NCI-H2081 treated with DMSO at 0.1 percent for 48 hours (cell line): Measurements from ENCODE around the gene SYNM.
A peak's percentile ranks its signal among the peaks of the same experiment; 100 is the strongest.

ENCODE experiments used
- DNase-seq: peaks from one replicate; lab custom pipeline; 2025; lab: John Stamatoyannopoulos, UW

SYNM gene

GRCh38 chr15:99140590-99140989 is 35.7 kb downstream of the SYNM start:
- DNase-seq, result no peak

DNA sequence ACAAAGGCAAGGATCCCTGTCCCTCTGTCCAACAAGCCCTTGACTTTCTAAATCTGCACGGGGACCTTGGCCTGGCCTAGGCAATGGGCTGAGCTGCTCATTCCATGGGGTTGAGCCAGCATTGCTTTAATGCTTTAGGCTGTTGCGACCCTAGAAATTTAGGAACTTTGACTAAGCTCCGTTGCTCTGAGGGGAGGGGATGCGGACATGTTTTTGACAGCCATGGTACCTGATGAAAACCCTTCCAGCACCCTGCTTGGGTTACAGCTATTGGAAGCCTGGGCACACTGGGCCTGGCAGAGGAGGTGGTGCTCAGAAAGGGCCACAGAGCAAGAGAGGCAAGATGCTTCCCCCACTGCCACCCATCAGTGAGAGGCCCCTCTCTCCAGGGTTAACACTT is 37.1 kb downstream of the SYNM start:
- no peak for DNase-seq

DNA sequence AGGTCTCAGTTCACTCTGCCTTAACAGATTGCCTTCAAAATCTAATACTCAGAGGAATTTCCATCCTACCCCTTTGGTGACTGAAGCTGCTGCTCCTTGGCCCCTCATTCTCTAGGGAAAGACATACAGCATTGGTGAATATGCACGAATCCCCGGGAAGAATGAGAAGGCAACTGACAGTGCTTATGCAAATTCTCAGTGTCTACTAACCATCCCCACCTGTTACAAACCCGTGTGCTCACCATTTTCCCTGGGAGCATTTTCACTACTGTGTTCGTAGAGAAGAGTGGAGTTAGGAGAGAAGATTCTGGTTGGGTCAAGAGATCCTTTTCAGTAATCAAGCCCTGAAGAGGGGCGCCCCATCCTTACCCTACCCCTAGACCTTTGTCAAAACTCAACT is 37.7 kb downstream of the SYNM start:
- DNase-seq, result no peak

DNA sequence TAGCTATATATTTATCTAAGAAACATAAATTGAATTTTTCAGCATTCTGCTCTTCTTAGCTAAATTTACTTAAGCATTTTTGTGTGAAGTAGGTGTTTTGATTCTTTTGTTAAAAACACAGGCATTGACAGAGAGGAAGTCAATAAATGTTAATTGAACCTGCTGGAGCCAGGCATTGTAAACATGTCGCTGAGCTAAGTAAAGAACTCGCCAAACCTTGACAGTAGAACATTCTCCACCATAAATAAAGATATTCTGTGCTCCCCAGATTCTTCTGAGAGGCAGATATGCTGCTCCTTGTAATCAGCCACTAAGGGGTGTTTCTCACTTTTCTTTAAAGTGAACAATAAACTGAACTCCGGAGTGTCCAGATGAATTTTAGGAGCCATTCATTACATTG is 38.4 kb downstream of the SYNM start:
- peak; percentile 44 for DNase-seq

- no peak for DNase-seq
Observed at GRCh38 chr15:99143655-99144610, 39.1 kb downstream of the SYNM start.

GRCh38 chr15:99145005-99145404 is 40.1 kb downstream of the SYNM start:
- no peak for DNase-seq

GRCh38 chr15:99145778-99146177 is 40.9 kb downstream of the SYNM start:
- no peak for DNase-seq

GRCh38 chr15:99146661-99147060 is 41.8 kb downstream of the SYNM start:
- DNase-seq, result no peak

- no peak for DNase-seq
Observed at GRCh38 chr15:99148851-99149276, 44.0 kb downstream of the SYNM start.

GRCh38 chr15:99149366-99149765 is 44.5 kb downstream of the SYNM start:
- no peak for DNase-seq

DNA sequence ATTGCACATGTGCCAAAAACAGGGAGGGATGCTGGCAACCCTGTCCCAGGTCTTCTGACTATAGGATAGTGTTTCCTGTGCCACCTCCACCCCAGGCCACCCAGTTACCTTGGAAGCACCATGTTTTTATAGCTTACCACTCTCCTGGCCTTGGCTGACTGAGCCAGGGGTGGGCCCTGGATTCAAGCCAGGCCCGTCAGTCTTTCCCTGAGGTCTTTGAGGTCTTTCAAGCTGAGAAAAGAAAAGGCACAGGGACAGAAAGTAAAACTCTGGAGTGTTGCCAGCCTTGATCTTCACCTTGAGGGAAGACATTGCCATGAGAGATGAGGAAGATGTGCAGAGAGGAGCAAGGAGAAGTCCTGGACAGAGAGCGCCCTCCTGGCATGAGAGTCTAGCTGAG is 46.3 kb downstream of the SYNM start:
- DNase-seq, result no peak

- DNase-seq, result no peak
Observed at GRCh38 chr15:99153026-99153535, 48.2 kb downstream of the SYNM start.

- DNase-seq, result no peak
Observed at GRCh38 chr15:99154271-99154670, 49.4 kb downstream of the SYNM start.

GRCh38 chr15:99155961-99156443 is 51.1 kb downstream of the SYNM start:
- no peak for DNase-seq

DNA sequence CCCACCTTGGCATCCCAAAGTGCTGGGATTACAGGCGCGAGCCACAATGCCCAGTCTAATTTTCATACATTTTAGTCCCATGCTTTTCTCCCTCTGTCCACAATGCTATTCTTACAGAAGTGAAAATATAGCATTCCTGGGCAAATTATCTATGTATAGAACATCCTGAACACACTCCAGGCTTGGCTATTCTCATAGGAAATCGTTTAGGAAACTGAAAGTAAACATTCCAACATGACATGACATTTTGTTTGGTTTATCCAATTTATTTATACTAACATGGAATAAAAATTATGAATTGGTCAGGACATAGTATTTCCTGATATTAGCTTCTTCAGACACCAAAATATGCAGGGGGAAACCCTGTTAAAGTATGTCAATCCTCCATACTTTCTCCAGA is 52.6 kb downstream of the SYNM start:
- no peak for DNase-seq

- no peak for DNase-seq
Observed at GRCh38 chr15:99158626-99159412, 53.9 kb downstream of the SYNM start.

DNA sequence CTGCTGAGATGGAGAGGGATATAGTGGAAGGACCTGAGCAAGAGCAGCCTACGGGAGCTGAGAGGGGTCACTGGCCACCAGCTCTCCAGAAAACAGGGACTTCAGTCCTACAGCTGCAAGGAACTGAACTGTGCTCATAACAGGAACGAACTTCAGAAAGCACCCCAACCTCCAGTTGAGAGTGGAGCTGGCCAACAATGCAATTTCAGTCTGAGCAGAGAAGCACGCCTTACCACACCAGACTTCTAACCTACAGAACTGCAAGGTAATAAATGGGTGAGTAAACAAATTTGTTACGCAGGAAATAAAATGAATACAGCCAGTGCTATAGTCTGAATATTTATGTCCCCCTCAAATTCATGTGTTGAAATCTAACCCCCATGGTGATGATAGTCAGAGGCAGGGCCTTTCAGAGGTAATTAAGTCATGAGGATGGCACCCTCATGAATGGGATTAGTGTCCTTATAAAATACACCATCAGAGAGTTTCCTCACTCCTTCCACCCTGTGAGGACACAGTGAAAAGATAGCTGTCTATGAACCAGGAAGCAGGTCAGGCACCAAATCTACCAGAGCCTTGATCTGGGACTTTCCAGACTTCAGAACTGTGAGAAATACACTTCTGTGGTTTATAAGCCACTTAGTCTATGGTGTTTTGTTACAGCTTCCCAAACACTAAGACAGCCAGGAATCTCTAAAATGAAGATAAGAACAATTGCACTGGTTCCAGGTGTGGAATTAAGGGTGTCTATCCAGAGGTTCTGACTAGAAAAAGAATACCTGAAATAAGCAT is 58.6 kb downstream of the SYNM start:
- DNase-seq, result no peak

DNA sequence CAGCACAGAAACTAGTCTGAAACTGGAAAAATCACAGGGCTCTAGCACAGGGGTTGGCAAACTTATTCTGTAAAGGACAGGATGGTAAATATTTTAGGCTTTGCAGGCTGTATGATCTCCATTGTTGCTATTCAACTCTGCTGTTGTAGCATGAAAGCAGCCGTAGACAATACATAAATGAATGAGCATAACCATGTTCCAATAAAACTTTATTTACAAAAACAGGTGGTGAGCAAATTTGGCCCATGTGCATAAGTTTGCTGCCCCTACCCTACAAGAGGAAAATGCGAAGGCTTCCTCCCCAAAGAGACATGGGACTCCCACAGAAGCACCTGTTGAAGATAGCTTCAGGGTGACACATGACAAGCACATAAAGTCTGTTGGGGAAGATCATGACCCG is 59.2 kb downstream of the SYNM start:
- DNase-seq, result no peak

DNA sequence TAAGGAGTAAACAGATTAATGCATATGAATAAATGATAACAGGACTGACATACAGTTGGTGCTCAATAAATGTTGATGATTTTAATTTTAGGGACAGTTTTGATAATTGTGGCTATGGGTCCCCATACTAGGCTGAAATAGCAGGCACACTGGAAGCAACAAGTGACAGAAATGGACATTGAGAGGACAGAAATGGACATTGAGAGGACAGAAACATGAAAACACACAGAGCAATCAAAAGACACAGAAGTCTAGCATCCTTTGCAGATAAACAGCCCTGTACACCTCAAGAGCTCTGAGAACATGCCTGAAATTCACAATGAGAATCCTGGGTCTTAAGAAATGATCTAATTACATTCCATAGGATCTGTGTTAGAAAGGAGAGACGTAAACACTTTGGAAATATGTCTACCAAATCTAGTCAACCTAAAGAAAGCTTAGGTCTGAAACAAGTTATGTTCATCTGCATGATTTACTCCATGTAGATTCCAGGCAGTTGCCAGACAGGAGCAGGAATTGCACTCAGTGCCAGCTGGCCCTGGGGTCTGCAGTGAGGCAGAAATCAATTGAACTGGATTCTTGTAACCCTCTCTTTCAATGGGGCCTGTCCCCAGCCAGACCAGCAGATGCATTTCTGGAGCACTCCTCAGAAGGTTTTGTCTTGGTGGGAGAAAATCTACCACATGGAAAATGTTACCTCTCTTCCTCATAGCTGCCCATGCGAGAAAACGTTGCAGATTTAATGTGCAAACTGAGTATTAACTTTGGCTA is 60.3 kb downstream of the SYNM start:
- no peak for DNase-seq

GRCh38 chr15:99165956-99166689 is 61.2 kb downstream of the SYNM start:
- no peak for DNase-seq
